Testis (tissue), 2 donors: ENCODE data around the gene CSH2.
"Not testable (repeated sequence)": the region's sequence is repeated elsewhere in the genome, so short reads cannot be mapped to it uniquely, and the experiment has no call there.

Source experiments
- POLR2A ChIP-seq: fragments of 450-650 bp; IDR thresholded peaks from one replicate; pipeline ENCODE4 v1.6.1; 2017; ENCODE audit warnings: antibody characterized with exemption, mild to moderate bottlenecking, moderate library complexity
- TF ChIP-seq, protein P1 (sequence below), 3 experiments: fragments of 450-650 bp in 2 of 3; fragments of 200-600 bp in 1 of 3; sonication (generic) in 1 of 3; IDR thresholded peaks; one replicate each; pipeline ENCODE4 v1.5.1; 2016 to 2019; ENCODE audit warnings: antibody characterized with exemption in 3 of 3, mild to moderate bottlenecking in 2 of 3, moderate library complexity in 1 of 3

DNA sequence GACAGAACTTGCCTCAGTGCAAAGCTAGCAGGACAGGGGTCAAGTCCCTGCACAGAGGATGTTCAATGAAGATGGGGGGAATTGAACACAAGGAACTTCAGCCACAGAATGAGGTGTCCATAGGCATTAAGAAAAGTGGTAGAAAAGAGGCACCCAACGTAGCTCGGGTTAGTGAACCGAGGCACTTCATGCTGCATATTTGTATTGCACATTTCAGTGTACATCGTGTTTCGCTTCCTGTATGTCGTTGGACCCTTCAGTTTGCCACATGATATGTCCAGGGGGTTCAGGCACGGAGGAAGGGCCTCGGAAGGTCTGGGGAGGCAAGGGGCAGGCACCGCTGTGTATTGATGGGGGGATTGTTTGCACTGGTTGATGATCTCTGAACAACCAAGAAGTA lies 4.9 kb upstream of the CSH2 start:
- TF ChIP-seq, protein P1, sequence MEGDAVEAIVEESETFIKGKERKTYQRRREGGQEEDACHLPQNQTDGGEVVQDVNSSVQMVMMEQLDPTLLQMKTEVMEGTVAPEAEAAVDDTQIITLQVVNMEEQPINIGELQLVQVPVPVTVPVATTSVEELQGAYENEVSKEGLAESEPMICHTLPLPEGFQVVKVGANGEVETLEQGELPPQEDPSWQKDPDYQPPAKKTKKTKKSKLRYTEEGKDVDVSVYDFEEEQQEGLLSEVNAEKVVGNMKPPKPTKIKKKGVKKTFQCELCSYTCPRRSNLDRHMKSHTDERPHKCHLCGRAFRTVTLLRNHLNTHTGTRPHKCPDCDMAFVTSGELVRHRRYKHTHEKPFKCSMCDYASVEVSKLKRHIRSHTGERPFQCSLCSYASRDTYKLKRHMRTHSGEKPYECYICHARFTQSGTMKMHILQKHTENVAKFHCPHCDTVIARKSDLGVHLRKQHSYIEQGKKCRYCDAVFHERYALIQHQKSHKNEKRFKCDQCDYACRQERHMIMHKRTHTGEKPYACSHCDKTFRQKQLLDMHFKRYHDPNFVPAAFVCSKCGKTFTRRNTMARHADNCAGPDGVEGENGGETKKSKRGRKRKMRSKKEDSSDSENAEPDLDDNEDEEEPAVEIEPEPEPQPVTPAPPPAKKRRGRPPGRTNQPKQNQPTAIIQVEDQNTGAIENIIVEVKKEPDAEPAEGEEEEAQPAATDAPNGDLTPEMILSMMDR (IDR thresholded peaks at IDR 0.05): not testable (repeated sequence)
- TF ChIP-seq POLR2A: not testable (repeated sequence)
